GM18867 (cell line): Measurements from ENCODE around the gene SREBF1.
"Not testable (repeated sequence)": the region's sequence is repeated elsewhere in the genome, so short reads cannot be mapped to it uniquely, and the experiment has no call there.

ENCODE experiments used
- ATAC-seq: cut with Tn5 transposase; IDR thresholded peaks from one replicate; pipeline ENCODE4 v1.9.1; 2021; ENCODE audit warnings: mild to moderate bottlenecking, moderate library complexity; ENCODE audit not compliant: unreplicated experiment

SREBF1 gene

DNA sequence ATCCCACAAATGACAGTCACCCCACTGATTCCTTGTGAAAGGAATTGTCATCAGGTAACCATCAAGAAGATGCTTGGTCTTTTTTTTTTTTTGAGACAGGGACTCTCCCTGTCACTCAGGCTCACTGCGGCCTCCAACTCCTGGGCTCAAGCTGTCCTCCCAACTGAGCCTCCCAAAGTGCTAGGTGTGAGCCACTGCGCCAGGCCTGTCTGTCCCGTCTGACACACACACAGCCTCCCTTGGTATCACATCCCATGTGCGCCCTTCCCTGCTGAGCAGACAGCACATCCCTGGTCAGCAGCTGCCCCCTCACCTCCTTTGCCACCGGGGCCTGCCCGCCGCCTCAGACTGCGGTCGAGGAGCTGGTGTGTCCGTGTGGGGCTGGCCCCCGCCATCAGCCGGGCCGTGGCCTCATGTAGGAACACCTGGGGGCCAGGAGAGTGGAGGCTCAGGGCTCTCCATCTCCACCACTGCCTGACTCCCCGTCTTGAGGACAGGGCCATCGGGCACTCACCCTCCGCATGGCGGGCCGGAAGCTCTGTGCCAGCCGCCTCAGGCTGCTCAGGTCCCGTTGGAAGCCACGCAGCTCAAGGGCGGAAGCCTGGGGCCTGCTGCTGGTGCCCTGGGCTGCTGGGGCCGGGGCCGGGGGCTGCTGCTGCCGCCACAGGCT lies 23.6 kb downstream of the SREBF1 start:
- ATAC-seq = no peak

DNA sequence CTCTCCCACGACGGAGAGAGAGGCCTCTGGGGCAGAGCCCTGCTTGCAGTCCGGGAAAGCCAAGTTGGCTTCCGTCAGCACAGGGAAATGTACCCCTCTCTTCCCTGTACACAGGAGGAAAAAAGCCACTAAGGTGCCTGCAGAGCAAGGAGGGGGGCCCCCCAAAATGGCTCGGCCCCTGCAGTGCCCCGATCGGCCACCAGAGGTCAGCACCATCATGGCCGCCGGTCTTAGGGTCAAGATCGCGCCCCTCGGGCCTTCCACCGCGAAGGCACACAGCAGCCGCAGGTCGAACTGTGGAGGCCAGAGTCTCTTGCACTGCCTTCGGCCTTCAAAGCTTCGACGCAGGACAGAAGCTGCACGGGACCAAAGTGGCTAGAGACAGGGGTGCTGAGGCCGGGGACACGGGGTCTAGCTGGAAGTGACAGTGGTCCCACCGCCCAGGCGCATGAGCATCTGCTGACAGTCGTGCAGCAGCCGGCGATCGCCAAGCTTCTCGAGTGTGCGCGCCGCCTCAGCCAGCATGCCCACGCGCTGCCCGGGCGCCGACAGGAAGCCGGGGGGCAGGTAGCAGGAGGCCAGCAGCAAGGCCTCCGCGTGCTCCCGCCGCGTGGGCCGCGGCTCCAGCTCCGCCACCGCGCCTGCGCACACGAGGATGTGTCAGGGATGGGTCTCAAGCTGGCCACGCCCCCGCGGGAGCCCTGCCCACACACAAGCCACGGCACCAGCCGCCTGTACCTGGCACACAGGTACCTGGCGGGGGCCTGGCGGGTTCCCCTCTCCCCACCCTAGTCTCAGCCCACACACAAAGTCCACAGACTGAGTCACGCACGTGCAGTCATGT lies 24.4 kb downstream of the SREBF1 start:
- peak; percentile 32 for ATAC-seq

DNA sequence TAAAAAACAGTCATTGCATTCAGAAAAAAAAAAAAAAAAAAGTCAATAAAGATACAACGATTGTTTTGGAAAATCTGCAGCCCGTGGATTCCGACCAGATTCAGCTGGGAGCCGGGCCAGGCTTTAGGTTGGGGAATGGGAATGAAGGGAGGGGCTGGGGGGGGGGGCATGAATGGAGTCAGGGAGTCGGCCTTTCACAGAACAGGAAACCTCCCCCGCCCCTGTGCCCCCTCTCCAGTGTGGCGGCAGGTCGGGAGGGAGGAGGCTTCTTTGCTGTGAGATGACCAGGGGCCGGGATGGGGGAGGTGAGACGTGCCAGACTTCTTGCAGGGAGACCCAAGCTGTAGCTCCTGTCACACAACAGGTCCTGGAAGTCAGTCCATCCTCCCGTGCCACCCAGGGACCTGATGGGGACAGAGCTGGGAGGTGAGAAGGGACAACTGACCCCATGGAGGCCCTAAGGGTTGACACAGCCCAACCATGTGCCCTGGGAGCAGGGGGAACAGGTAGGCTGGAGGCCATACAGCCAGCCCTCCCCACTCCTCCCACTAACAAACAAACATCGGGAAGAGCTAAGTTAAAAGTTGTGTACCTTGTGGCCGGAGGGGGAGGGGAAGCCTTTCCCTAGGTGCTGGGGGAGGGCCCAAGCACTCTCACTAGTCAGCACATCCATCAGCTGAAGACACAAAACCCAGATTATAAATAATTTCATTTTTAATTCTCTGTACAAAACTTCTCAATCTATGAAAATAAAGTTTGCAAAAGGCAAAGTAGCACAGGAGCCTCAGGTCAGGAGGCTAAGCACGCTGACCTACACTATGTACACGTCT lies 25.2 kb downstream of the SREBF1 start:
- no peak for ATAC-seq

DNA sequence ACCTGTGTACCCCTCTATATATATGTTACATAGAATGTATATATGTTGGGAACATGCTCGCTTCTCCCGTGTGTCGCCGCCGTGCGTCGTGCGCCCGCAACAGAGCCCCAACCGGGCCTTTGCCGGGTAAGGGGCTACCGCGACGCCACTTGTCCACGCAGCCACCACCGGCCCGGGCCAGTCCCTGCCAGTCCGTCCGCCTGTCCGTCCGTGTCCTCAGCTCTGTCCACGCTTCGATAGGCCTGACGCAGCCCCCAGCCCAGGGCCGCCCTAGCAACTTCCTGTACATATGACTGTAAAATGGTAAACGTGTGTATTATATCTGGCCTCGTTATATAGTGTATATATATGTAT lies 25.9 kb downstream of the SREBF1 start:
- ATAC-seq = no peak

DNA sequence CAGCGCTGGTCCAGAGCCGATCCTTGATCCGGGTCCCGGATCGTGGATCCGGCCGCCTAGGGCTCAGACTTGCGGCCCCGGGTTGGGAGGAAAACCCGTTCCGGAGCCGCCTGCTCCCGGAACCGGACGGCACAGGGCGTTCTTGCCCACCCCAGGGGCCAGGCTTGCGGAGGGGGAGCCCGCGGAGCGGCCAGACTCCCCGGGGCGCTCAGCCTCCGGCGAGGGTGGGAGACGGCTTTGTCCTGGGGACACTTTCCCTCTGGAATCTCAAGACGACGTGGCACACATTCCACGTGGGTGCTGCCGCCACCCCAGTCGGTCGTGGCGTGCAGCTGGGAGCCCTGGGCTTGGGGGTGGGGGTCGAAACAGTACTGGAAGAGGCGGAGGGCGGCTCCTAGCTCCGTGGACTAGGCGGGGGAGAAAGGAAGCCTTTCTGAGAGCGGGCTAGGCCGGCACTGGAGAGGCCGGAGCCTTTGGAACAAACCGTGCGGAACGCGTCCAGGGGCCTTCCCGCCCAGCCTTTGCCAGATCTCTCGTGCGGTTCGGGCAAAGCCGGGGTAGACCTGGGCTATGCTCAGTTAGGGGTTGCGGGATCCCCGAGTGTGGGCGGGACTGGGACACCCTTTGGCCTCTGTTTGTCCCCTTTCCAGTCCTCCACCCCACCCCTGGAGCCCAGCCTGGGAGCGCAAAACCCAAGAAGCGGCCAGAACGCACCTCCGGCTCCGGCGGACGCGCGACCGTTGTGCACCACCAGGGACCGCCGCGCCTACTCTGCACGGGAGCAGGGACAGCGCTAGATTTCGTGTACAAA lies 26.5 kb downstream of the SREBF1 start:
- ATAC-seq = no peak

DNA sequence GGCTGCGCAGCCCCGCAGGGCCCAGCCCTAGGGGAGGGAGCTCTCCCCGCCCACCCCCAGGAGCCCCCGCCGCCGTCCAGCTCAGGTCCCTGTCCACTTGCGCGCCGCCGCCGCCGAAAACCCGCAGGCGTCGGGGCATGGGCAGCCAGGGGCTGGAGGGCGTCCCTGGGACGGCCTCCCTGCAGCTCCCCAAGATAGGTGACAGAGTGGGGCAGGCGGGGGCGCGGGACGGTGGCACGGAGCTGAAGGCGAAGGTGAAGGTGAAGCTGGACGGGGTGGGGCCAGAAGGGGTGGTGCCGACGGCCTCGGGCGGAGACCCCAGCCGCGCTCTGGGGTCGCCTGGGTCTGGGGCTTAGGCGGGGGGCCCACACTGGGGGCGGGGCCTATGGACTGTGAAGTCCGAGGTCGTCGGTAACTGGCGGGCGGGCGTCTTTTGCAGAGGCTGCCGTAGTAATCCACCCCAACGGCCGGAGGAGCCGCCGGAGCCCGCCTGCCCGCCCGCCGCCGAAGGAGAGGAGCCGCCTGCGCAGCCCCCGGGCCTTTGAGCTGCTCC lies 27.2 kb downstream of the SREBF1 start:
- ATAC-seq = no peak

DNA sequence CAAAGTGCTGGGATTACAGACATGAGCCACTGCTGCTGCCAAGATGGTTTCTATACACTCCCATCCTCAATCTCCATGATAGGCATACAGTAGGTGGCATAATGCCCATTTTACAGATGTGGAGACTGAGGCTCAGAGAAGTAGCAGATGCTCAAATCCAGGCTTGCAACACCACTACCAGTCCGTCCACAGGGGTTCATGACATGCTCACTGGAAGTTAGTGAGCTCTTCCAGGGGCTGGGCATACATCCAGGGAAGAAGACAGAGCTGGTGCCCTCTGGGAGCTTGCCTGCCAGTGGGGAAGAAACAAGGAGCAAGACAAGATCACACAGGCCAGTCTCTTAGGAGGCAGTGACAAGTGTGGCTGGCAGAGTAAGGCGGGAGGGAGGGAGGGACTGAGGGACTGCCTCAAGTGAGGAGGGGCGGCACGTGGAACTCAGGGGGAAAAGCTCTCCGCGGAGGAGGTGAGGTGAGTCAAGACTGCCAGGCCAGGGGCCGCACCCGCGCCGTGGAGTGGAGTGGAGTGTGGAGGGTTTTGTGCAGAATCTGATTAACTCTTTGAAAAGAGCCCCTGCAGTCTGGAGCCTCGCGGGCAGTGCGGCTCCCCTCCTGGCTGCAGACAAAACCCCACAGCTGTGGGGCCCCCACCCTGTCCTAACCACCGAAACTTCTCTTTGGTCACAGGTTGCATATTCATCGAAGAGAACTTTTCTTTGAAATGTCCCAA lies 27.9 kb downstream of the SREBF1 start:
- ATAC-seq = peak; percentile 43

DNA sequence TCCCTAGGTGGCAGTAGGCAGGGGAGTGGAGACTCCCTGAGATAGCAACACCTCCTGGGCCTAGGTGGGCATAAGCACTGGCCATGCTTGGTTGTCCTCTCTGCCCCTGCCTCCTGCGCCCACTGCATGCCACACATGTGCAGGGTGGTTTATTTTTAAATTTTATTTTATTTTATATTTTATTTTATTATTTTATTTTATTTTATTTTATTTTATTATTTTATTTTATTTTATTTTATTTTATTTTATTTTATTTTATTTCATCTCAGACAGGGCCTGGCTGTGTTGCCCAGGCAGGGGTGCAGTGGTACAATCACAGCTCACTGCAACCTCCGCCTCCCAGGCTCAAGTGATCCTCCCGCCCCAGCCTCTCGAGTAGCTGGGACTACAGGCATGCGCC lies 28.6 kb downstream of the SREBF1 start:
- not testable (repeated sequence) for ATAC-seq

DNA sequence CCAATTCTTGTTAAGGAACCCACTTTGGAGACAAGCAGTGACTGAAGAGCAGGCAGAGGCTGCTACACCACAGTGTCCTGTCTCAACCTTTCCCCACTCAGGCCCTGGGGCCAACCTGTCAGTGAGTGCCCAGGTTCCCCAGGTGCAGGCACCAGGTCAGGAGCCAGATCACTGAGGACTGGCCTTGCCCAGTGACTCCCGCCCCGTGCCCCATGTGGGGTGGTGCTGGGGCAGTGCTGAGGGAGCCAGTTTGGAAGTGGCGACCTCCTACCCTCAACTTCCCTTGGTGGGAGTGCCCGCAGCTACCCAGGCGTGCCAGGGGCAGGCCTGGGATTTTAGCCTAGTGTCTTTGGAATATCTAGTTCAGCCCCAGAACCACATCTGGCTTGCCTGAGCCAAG lies 29.3 kb downstream of the SREBF1 start:
- ATAC-seq = no peak

DNA sequence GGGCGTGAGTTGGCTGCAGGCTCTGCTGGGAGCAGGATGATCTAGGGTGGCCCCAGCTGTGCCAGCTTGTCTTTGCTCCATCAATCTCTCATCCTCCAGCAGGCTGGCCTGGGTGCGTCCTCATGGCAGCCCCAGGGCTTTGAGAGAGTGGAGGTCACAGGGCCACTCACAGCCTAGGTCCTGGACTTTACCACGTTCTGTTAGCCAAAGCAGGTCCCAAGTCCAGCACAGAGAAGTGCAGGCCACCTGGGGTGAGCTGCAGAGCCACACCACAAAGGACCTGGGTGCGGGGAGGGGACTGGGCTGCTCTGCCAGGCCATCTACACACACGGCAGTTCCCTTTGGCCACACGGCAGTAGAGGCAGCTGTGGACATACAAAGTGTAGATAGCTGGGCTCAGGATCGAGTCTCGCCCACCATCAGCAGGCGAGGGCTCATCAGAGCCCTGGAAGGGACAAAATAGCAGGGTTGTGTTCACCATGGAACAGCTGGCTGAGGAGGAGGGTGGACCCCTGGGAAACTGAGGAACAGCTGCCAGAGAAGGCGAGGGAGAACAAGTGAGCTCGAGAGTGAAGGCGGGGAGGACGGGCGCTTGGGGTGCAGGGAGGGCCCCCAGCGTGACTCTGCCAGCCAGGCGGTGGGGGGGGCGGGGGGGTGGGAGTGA lies 30.0 kb downstream of the SREBF1 start:
- ATAC-seq = no peak

DNA sequence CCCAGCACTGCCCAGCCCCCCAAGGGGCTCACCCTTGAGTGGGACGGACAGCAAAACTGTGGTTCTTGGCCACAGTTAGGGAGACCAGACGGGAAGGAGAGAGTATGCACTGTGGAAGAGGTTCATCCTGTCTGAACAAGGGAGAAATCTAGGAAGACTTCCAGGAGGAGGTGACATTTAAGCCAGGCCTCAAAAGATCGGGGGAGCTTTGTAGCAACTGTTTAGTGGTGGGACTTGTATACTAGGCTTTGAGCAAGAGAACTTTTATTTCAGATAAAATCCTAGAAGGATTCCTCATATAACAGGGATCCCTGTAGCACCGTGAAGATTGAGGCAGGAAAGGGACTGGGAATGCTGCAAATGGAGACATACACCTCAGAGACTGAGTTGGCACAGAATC lies 30.8 kb downstream of the SREBF1 start:
- no peak for ATAC-seq

DNA sequence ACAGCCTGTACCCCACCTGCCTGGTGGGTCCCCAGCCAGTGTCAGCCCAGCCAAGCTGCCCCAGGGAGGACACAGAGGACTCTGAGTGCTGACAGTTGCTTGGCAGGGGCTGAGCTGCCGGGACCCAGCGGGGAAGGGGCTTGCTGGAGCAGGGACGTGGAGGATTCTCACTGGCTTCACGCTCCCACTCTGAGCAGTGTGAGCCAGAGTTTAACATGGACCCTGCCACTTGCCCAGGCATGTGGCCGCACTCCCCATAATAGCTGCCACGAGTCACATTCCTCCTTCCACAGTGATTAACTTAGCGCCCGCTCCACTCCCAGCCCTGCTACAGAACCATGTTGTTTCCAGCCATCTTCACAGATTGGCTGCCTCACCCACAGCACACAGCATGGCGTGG lies 31.2 kb downstream of the SREBF1 start:
- no peak for ATAC-seq

DNA sequence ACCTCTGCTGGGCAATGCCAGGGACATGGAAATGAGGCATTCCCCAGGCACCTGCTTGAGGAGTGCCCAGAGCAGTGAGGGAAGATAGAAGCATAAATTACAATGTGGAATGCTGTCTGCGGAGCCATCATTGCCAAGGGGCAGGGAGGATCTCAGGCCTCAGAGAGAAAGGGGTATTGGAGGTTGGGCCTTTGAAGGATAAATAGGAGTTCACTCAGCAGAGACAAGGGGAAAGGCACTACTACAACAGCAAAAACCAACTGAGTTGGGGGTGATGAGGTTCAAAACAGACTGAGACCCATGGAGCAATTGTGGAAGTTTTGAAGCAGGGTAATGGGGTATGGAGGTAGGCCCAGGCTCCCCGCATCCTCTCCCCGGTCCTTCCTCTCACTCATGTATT lies 32.8 kb downstream of the SREBF1 start:
- no peak for ATAC-seq

DNA sequence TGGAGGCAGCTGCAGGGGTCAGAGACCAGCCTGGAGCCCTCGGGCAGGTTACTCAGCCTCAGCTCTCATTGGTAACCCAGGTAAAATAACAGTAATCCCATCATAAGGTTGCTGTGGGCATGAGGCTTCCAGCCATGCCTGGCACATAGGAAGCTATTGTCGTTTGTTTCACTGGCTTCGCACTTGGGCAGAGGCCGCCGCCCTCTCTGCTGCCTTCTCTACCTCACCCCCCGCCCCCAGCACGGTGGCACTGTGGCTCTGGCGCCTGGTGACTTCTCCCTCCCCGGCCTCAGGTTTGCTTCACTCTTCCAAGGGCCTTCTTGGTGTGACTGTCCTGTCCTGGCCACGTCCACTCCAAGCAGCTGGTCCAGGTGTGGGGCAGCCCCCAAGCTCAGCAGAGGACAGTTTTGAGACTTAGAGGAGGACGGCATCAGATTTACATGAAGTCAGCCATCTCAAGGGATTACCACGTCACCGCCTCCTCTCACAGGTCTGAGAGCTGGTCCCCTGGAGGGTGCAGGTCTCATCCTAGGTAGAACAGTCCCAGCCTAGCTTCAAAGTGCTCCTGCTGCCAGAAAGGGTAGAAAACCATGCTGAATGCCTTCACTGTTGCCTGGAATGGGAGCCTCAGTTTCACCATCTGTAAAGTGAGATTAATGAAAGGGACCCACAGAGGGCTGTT lies 34.8 kb downstream of the SREBF1 start:
- ATAC-seq = no peak

DNA sequence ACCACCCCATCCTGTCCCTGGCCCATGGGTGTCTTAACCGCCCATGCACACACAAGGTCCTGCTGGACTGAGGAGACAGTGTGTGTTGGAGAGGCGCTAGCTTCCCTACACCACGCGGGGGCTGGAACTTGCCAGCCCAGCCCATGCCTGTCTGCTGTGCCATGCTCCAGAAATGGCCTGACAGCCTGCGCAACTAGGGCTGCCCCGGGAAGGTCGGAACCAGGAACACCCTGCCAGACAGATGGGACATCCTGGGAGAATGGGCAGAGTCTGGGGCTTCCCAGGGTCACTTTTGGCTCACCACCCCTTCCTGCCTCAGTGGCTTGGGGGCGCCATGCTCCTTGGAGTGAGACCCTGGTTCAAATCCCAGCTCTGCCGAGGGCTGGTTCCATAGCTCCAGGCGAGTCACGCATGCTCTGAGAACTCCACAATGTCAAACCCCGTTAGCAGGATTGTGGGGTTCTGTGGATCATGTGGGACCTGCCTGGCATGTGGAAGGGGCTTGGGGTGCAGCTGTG lies 36.2 kb downstream of the SREBF1 start:
- ATAC-seq = no peak

DNA sequence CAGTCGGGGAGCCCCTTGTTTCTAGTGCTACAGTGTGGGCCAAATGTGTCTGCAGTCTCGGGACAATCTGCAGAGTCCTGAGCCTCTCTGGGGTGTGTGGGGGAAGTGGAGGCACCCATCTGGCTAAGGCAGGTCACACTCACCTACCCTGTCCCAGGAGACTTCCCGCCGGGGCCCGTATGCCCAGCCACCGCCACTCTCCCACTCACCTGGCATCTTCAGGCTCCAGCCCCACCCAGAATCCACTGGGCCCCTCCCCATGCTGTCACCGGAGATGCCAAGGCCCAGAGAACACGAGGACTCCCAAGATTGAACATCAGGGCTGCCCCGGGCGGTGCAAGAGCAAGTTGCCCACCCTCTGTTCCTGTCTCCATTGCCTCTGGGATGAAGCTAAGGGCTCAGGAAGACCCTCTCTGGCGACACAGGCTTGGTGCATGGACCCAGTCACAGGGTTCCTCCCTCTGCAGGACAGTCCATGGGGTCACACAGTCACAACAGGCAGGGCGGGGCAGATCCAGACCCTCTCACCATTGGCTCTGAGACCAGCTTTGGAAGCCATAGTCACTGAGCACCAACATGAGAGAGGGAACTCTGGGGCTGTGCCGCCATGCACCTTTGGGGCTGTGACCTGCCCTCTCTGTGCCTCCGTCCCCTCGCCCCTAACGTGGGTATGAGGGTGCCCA lies 38.1 kb downstream of the SREBF1 start:
- no peak for ATAC-seq

DNA sequence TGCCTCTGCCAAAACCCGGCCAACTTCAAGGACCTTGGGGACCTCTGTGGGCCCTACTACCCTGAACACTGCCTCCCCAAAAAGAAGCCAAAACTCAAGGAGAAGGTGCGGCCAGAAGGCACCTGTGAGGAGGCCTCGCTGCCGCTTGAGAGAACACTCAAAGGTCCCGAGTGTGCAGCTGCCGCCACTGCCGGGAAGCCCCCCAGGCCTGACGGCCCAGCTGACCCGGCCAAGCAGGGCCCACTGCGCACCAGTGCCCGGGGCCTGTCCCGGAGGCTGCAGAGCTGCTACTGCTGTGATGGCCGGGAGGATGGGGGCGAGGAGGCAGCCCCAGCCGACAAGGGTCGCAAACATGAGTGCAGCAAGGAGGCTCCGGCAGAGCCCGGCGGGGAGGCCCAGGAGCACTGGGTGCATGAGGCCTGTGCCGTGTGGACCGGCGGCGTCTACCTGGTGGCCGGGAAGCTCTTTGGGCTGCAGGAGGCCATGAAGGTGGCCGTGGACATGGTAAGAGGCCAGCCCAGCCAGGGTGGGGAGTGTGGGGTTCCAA lies 38.7 kb downstream of the SREBF1 start:
- ATAC-seq = no peak
